Mucosa of descending colon (tissue), 3 donors: ENCODE data around the gene MYOCD. TPM values are rescaled to one million over a fixed set of nuclear protein-coding genes. Genes with fewer than 3 reads are reported as not detected.

ENCODE experiments used
- ATAC-seq: fragments of 200-7000 bp; cut with Tn5 transposase; one replicate; pipeline ENCODE4 v1.9.1; 2020; ENCODE audit warnings: mild to moderate bottlenecking, moderate library complexity
- DNase-seq, 3 donors: peaks; one replicate each; pipeline ENCODE4 v3.0.0-alpha.2; 2020
- H3K36me3 ChIP-seq: fragments of 200-600 bp; one replicate; pipeline ENCODE4 v1.8.0; 2021; ENCODE audit warnings: low read depth, mild to moderate bottlenecking
- H3K4me1 ChIP-seq: fragments of 200-600 bp; one replicate; pipeline ENCODE4 v1.8.0; 2021; ENCODE audit warnings: low read depth, mild to moderate bottlenecking
- H3K4me3 ChIP-seq: fragments of 200-600 bp; one replicate; pipeline ENCODE4 v1.8.0; 2021; ENCODE audit warnings: mild to moderate bottlenecking
- H3K9me3 ChIP-seq: fragments of 200-600 bp; one replicate; pipeline ENCODE4 v1.8.0; 2021; ENCODE audit warnings: mild to moderate bottlenecking
- intact Hi-C, 2 donors: fragments of 100-400 bp; cut with DNase I in 1 of 2; cut with micrococcal nuclease in 1 of 2; formaldehyde crosslinking; loops; one replicate each; pipeline versions ENCODE4 v1.11.0 to v1.11.1; 2022; cut with DNase I, micrococcal nuclease
- long read RNA-seq, 2 donors: library from polyadenylated mRNA; unstranded; transcript quantifications; one replicate each; pipeline ENCODE4 v2.0.0, GENCODE V29; 2019 to 2021
- total RNA-seq, 3 donors: library from RNA; stranded (reverse); fragmentation: NEBNext Ultra II Directional in 2 of 3; extraction: Animal tissue kit (Norgen Biotek cat#: 25700) in 2 of 3; gene quantifications; one replicate each; pipeline versions ENCODE4 v1.2.1 to v1.2.4, GENCODE V29; 2021 to 2023
- TF ChIP-seq, protein P1 (sequence below): fragments of 200-600 bp; IDR thresholded peaks from one replicate; pipeline ENCODE4 v1.8.0; 2022; ENCODE audit warnings: antibody characterized with exemption, mild to moderate bottlenecking
- donor health status: DM: no; HTN: no; CAD: no; lungs with moderate emphysema.
- donor health status: DM: no; HTN: no; CAD: no.
- donor health status: DM: no; HTN: yes; CAD: no.

The MYOCD gene
- total RNA-seq = 100 to 1,000 TPM in 1 of 3 donors, 1 to 10 TPM in 2; 2.8 to 136 (median 9.4) TPM
- long read RNA-seq, donor 1, partial matches to known transcripts = 10 of 22 reads
- long read RNA-seq, donor 1, other reads (novel, unspliced or antisense) = 11 of 22 reads
- long read RNA-seq, donor 2, partial matches to known transcripts = 0 of 1 reads
- long read RNA-seq, donor 2, other reads (novel, unspliced or antisense) = 1 of 1 reads

- ATAC-seq = peak; percentile 72
- H3K36me3 ChIP-seq = no peaks in the 10 kb centered on the region
- intact Hi-C loops = loop anchor here (5.0 to 10.0 kb wide), 2 partner anchors 241 to 408 kb away; no protein-coding TSS in a partner anchor
- H3K9me3 ChIP-seq = no peaks in the 10 kb centered on the region
- no peak within 1 kb of the TSS for H3K4me3 ChIP-seq
- peak in 2 of 3 donors; percentile 12 to 46 for DNase-seq
- H3K4me1 ChIP-seq = peaks cover 7% of the 10 kb centered on the region
- TF ChIP-seq, protein P1, sequence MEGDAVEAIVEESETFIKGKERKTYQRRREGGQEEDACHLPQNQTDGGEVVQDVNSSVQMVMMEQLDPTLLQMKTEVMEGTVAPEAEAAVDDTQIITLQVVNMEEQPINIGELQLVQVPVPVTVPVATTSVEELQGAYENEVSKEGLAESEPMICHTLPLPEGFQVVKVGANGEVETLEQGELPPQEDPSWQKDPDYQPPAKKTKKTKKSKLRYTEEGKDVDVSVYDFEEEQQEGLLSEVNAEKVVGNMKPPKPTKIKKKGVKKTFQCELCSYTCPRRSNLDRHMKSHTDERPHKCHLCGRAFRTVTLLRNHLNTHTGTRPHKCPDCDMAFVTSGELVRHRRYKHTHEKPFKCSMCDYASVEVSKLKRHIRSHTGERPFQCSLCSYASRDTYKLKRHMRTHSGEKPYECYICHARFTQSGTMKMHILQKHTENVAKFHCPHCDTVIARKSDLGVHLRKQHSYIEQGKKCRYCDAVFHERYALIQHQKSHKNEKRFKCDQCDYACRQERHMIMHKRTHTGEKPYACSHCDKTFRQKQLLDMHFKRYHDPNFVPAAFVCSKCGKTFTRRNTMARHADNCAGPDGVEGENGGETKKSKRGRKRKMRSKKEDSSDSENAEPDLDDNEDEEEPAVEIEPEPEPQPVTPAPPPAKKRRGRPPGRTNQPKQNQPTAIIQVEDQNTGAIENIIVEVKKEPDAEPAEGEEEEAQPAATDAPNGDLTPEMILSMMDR = no peak
Observed at GRCh38 chr17:12665263-12666210, at the start of gene MYOCD. Gene MYOCD (plus strand): TSS chr17:12665890. CDS start chr17:12666189, 299 bp downstream.

DNA sequence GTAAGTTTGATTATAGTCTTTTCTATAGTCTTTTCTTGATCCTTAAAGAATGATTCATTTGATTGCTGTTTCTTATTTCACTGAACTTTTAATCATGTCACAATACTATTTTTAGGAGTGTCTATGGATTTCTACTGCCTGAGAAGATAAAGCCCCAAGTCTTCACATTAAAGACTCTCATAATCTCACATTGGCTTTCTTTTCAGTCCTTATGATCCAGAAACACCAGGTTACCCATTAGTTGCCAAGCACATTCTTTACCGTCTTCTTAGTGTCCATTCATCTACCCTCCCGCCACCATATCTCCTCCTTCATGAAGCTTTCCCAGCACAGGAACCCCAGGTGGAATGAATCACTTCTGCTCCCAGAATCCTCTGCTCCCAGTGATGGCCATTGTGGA is 49.5 kb upstream of the MYOCD start:
- H3K4me3 ChIP-seq = no peak overlapping the region
- H3K36me3 ChIP-seq = no peaks in the 10 kb centered on the region
- H3K9me3 ChIP-seq = no peaks in the 10 kb centered on the region
- intact Hi-C loops = no loop called here
- H3K4me1 ChIP-seq = no peaks in the 10 kb centered on the region
- no peak for DNase-seq
- ATAC-seq = no peak
- TF ChIP-seq, protein P1 = no peak

- H3K4me3 ChIP-seq = no peak overlapping the region
- ATAC-seq (no peak), DNase-seq (no peak)
- no peaks in the 10 kb centered on the region for H3K9me3 ChIP-seq
- intact Hi-C loops = no loop called here
- TF ChIP-seq, protein P1 = no peak
- no peaks in the 10 kb centered on the region for H3K36me3 ChIP-seq
- H3K4me1 ChIP-seq = no peaks in the 10 kb centered on the region
Observed at GRCh38 chr17:12618557-12618956, 47.1 kb upstream of the MYOCD start.

DNA sequence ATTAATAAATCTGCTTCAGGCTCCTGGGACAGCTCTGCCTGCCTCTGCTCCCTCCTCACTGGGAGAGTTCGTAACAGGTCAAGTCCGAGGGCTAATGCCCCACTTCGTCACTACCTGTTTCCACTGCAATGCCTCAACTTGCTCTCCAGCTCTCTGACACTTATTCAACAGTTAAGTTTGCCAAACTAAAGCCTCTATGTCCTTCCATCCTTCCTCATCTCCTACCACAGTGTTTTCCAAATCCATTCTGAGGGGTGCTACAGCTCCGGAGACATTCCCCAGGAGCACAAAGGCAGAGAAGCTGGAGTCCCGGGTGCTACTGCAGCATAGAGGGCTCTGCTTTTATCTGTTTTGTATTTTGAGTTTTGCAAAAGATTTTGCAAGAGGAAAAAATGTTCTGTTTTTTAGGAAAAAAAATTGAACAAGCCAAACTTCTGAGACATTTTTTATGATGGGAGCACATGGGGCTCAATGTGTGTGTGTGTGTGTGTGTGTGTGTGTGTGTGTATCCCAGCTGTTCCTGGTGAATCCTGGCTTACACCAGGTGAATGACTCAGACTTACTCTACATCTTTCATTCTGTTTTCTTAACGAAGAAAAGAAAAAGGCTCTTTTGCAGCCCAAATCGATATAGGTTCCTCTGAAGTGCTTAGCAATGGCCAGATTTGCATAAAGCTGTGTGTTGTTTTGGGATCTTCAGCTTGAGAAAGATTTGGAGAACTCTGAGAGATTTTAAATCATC is 46.1 kb upstream of the MYOCD start:
- Histone ChIP-seq H3K4me3 (no peak overlapping the region), H3K4me1 (no peaks in the 10 kb centered on the region), H3K36me3 (no peaks in the 10 kb centered on the region), H3K9me3 (no peaks in the 10 kb centered on the region)
- no peak for DNase-seq
- intact Hi-C loops = no loop called here
- TF ChIP-seq, protein P1 = no peak
- no peak for ATAC-seq

GRCh38 chr17:12620200-12620720 is 45.4 kb upstream of the MYOCD start:
- no peaks in the 10 kb centered on the region for H3K4me1 ChIP-seq
- ATAC-seq (no peak), DNase-seq (no peak)
- H3K4me3 ChIP-seq = no peak overlapping the region
- intact Hi-C loops = no loop called here
- H3K9me3 ChIP-seq = no peaks in the 10 kb centered on the region
- H3K36me3 ChIP-seq = no peaks in the 10 kb centered on the region
- TF ChIP-seq, protein P1 = no peak
